ENCODE results near the gene CYP26B1. TPM values are rescaled to one million over a fixed set of nuclear protein-coding genes. Genes with fewer than 3 reads are reported as not detected.

CYP26B1 gene
- total RNA-seq, 1 donor from 2014 or later: 0.17 TPM

DNA sequence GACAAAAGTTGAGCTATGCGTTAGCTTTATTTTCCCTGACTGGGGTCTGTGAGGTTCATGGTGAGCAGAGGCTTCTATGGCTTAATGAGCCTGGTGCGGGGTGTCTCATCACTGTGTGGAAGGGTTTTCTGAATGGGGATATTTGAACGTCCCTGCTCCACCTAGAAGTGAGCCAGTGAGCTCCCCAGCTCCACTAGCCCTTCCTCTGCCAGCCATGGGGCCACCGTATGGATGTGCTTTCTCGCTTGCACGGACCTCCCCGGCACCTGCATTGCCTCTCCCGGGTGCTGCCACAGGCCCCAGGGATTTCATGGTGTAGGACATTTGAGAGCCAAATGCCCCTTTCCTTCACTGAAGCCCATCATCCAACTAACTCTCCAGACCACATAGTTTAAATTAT is 37.8 kb downstream of the CYP26B1 start:
- H3K4me3 ChIP-seq (ENCODE audit: low read depth, low read length): no peak overlapping the region
- no peak for DNase-seq (ENCODE audit: low read depth)
- TF ChIP-seq, protein P1, sequence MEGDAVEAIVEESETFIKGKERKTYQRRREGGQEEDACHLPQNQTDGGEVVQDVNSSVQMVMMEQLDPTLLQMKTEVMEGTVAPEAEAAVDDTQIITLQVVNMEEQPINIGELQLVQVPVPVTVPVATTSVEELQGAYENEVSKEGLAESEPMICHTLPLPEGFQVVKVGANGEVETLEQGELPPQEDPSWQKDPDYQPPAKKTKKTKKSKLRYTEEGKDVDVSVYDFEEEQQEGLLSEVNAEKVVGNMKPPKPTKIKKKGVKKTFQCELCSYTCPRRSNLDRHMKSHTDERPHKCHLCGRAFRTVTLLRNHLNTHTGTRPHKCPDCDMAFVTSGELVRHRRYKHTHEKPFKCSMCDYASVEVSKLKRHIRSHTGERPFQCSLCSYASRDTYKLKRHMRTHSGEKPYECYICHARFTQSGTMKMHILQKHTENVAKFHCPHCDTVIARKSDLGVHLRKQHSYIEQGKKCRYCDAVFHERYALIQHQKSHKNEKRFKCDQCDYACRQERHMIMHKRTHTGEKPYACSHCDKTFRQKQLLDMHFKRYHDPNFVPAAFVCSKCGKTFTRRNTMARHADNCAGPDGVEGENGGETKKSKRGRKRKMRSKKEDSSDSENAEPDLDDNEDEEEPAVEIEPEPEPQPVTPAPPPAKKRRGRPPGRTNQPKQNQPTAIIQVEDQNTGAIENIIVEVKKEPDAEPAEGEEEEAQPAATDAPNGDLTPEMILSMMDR (conservative IDR thresholded peaks at IDR 0.05; ENCODE audit: low read depth, low read length): no peak

DNA sequence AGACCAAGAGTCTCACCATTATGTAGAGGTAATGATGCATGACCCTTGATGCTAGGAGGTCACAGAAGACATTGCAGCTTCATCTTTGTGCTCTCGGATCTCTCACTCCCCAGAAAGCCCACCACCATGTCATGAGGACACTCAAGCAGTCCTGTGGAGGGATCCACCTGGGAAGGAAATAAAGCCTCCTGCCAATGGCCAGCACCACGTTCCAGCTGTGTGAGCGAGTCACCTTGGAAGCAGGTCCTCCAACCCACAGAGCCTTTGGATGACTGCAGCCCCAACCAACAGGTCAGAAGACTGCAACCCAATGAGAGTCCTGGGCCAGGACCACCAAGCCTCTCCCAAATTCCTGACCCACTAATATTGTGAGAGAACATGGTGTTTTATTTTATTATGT is 38.4 kb downstream of the CYP26B1 start:
- no peak for DNase-seq (ENCODE audit: low read depth)
- TF ChIP-seq, protein P1 (conservative IDR thresholded peaks at IDR 0.05; ENCODE audit: low read depth, low read length): no peak
- H3K4me3 ChIP-seq (ENCODE audit: low read depth, low read length): no peak overlapping the region

DNA sequence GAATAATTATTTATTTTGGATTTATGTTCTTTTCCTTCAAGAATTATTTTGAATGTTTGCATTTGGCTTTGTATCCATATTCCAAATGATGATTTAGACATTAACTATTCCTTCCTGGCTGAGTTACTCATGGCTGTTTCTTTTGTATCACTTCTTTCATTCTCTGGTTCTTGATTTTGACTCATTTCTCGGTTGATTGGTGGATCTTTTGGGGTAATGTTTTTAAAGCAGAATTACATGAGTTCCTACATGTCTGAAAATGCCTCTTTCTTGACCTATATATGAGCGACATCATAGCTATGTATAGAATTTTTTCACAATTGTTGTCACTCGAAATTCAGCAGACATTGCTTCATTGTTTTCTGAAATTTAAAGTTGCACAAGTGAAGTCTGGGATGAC is 39.5 kb downstream of the CYP26B1 start:
- TF ChIP-seq, protein P1 (conservative IDR thresholded peaks at IDR 0.05; ENCODE audit: low read depth, low read length): no peak
- DNase-seq (ENCODE audit: low read depth): no peak
- H3K4me3 ChIP-seq (ENCODE audit: low read depth, low read length): no peak overlapping the region

DNA sequence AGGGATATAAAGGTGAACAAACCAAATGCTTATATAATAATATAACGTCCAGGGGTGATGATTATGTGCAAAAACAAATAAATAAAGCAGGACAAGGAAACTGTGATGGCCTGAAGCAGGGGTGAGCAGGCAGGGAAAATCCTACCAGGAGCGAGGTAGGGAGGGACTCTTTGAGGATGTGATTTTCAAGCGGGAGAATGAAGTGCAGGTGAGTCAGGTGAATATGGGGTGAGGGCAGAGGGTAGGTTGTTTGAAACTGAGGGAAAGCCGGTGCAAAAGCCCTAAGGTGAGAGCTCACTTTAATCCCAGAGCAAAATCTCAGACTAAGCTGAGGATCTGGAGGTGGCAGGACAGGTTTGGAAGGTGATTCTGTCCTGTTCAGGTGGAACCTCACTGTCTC is 40.7 kb downstream of the CYP26B1 start:
- TF ChIP-seq, protein P1 (conservative IDR thresholded peaks at IDR 0.05; ENCODE audit: low read depth, low read length): no peak
- H3K4me3 ChIP-seq (ENCODE audit: low read depth, low read length): no peak overlapping the region
- DNase-seq (ENCODE audit: low read depth): no peak

DNA sequence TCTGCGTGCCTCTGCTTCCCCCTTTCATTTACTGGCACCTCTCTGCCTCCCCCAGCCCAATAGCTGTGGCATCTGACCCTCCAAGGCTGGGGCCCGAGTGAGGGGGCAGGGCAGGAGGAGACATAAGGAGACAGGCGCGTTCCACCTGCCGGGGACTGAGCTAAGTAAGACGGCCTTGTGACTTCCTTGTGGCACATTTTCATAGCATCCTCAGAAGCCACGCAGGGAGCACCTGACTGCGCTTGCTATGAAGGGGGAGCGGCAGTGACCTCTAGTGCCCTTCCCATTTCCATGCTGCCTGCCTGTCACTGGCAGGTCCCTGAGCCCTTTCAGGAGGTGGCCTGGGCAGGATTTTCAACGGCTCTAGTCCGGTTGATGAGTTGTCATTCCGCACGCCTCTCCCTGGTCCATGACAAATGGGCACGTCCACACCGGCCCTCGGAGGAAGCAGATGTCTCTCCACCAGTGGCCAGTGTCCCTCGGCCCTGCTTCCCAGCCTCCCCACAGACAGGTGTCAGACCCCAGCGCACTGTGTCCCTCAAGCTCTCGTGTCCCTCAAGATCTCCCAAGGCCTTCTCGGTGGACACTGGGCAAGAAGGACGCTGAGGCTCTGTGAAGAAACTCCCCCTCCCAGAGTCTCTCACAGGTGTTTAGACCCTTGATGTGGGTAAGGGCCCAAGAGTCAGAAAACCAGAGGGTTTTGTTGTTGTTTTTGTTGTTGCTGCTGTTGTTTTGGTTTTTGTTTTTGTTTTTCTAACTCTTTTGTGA is 42.7 kb downstream of the CYP26B1 start:
- TF ChIP-seq, protein P1 (conservative IDR thresholded peaks at IDR 0.05; ENCODE audit: low read depth, low read length): no peak
- no peak overlapping the region for H3K4me3 ChIP-seq (ENCODE audit: low read depth, low read length)
- DNase-seq (ENCODE audit: low read depth): no peak

DNA sequence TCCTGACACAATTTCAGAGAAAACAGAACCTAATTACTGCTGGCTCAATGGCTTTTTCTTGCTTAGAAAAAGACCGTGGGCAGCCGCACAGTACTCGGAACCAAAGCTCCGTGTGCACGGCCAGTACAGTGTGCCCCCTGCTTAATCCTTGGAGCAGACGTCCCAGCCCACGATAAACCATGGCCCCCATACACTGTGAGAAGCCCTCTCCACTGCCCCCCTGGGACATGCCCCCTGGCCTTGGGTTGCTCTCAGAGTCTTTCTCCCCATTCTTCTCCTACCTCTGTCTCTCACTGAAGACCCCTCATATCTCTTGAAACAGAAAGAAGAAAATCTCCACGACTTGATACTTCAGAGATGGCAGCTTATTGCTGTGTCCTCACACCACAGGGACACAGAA is 44.0 kb downstream of the CYP26B1 start:
- H3K4me3 ChIP-seq (ENCODE audit: low read depth, low read length): no peak overlapping the region
- TF ChIP-seq, protein P1 (conservative IDR thresholded peaks at IDR 0.05; ENCODE audit: low read depth, low read length): no peak

DNA sequence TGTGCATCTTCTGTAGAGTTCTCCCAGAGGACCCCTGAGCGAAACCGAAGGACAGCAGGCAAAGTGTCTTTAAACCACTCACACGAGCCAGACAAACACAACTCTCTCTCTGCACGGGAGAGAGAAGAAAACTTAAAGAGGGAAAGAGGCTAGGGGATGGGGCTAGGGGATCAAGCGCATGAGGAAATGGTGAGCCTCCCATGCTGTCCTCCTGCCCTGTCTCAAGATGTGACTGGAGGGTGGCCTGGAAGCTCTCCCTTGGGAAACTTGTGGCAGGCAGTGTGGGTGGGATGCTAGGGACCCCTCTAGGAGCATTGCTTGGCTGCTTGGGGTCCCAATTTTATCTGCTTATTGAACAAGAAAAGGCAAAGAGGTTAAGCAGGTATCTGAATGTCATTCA is 44.5 kb downstream of the CYP26B1 start:
- H3K4me3 ChIP-seq (ENCODE audit: low read depth, low read length): no peak overlapping the region
- DNase-seq (ENCODE audit: low read depth): no peak
- TF ChIP-seq, protein P1 (conservative IDR thresholded peaks at IDR 0.05; ENCODE audit: low read depth, low read length): no peak

More for the DNA sequence above, 44.0 kb downstream of the CYP26B1 start:
- DNase-seq (ENCODE audit: low read depth): no peak
